Uterus (tissue), 4 donors: Measurements from ENCODE around the gene KIAA1328. TPM values are rescaled to one million over a fixed set of nuclear protein-coding genes. Genes with fewer than 3 reads are reported as not detected.

Experiments used
- DNase-seq, 2 donors: peaks; one replicate each; pipeline ENCODE4 v3.0.0-alpha.2; 2019 to 2020
- H3K27ac ChIP-seq, 2 donors: fragments of 200-600 bp; sonication (generic); 1 replicate in 1 of 2; 2 replicates in 1 of 2; pipeline ENCODE4 v1.5.1; 2016 to 2018
- H3K27me3 ChIP-seq, 2 donors: fragments of 200-600 bp; sonication (generic); one replicate each; pipeline ENCODE4 v1.5.1; 2018 to 2019; ENCODE audit warnings: control low read depth in 1 of 2
- H3K36me3 ChIP-seq, 2 donors: fragments of 200-600 bp; sonication (generic); one replicate each; pipeline ENCODE4 v1.5.1; 2019; ENCODE audit warnings: control low read depth in 1 of 2
- H3K4me1 ChIP-seq, 2 donors: fragments of 200-600 bp; sonication (generic); one replicate each; pipeline ENCODE4 v1.5.1; 2018 to 2019; ENCODE audit warnings: control low read depth in 1 of 2
- H3K4me3 ChIP-seq, 2 donors: fragments of 200-600 bp; sonication (generic); 1 replicate in 1 of 2; 2 replicates in 1 of 2; pipeline ENCODE4 v1.5.1; 2018 to 2019; ENCODE audit warnings: mild to moderate bottlenecking in 1 of 2
- H3K9me3 ChIP-seq, 2 donors: fragments of 200-600 bp; sonication (generic); one replicate each; pipeline ENCODE4 v1.5.1; 2019; ENCODE audit warnings: control low read depth in 1 of 2
- POLR2A ChIP-seq, 2 donors: fragments of 450-650 bp; IDR thresholded peaks; one replicate each; pipeline ENCODE4 v1.6.1; 2016; ENCODE audit warnings: antibody characterized with exemption in 2 of 2, mild to moderate bottlenecking in 1 of 2, moderate library complexity in 1 of 2
- intact Hi-C: fragments of 100-400 bp; cut with DNase I; formaldehyde crosslinking; loops from one replicate; pipeline ENCODE4 v1.15.1; 2023; ENCODE audit warnings: low total_unique reads
- total RNA-seq, 4 donors: library from RNA; depleted of rRNA in 3 of 4; stranded (reverse); fragments of >200 nt in 3 of 4; gene quantifications; one replicate each; pipeline versions ENCODE4 v1.1.0 to v1.2.4, GENCODE V29; 2014 to 2023
- TF ChIP-seq, protein P1 (sequence below), 4 experiments: fragments of 200-600 bp in 2 of 4; fragments of 450-650 bp in 2 of 4; sonication (generic) in 2 of 4; IDR thresholded peaks; one replicate each; pipeline ENCODE4 v1.5.1; 2016 to 2019; ENCODE audit warnings: antibody characterized with exemption in 4 of 4, mild to moderate bottlenecking in 2 of 4, moderate library complexity in 1 of 4
- donor health status: DM: yes; HTN: yes; CAD: no.

KIAA1328 gene
- total RNA-seq, 4 donors from 2014 or later, result 16.5 to 55.1 (median 31.7) TPM

DNA sequence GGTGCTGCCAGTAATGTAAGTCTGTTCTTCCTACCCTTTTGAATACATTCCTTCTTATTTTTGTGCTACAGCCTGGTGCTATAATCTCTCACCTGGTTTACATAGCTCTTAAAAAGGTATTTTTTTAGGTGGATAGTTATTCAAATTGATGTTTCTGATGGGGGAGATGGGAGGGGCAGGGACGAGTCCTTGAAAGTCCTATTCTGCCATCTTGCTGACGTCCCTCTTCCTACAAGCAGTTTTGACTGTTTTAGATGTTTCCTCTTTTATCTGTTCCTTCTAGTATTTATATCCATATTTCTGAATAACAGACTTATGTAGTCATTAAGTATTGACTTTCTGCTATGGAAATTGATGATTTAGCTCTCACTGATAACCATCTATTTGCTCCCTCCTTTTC is 256.4 kb downstream of the KIAA1328 start:
- H3K27me3 ChIP-seq, result no peaks in the 10 kb centered on the region
- H3K36me3 ChIP-seq, result no peaks in the 10 kb centered on the region
- no peak overlapping the region for H3K27ac ChIP-seq
- intact Hi-C loops, result no loop called here
- H3K4me1 ChIP-seq, result no peaks in the 10 kb centered on the region
- no peak for DNase-seq
- no peak overlapping the region for H3K4me3 ChIP-seq
- TF ChIP-seq POLR2A (IDR thresholded peaks at IDR 0.05), result no peak
- TF ChIP-seq, protein P1, sequence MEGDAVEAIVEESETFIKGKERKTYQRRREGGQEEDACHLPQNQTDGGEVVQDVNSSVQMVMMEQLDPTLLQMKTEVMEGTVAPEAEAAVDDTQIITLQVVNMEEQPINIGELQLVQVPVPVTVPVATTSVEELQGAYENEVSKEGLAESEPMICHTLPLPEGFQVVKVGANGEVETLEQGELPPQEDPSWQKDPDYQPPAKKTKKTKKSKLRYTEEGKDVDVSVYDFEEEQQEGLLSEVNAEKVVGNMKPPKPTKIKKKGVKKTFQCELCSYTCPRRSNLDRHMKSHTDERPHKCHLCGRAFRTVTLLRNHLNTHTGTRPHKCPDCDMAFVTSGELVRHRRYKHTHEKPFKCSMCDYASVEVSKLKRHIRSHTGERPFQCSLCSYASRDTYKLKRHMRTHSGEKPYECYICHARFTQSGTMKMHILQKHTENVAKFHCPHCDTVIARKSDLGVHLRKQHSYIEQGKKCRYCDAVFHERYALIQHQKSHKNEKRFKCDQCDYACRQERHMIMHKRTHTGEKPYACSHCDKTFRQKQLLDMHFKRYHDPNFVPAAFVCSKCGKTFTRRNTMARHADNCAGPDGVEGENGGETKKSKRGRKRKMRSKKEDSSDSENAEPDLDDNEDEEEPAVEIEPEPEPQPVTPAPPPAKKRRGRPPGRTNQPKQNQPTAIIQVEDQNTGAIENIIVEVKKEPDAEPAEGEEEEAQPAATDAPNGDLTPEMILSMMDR (IDR thresholded peaks at IDR 0.05), result no peak
- H3K9me3 ChIP-seq, result no peaks in the 10 kb centered on the region

DNA sequence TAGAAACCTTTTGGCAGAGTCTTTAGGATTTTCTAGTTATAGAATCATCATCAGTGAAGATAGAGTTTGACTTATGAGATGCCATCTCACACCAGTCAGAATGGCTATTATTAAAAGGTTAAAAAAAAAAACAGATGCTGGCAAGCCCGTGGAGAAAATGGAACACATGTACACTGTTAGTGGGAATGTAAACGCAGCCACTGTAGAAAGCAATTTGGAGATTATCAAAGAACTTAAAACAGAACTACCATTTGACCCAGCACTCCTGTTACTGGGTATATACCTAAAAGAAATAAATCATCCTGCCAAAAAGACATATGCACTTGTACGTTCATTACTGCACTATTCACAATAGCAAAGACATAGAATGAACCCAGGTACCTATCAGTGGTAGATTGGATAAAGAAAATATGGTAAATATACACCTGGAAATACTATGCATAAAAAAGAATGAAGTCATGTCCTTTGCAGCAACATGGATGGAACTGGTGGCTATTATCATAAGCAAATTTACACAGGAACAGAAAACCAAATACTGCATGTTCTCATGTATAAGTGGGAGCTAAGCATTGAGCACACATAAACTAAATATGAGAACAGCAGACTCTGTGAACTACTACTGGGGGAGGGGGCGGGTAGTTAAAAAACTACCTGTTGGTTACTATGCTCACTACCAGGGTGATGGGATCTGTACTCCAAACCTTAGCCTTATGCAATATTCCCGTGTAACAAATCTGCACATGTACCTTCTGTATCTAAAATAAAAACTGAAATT is 279.0 kb downstream of the KIAA1328 start:
- H3K9me3 ChIP-seq, result peaks cover 0 to 10% of the 10 kb centered on the region in 2 donors

DNA sequence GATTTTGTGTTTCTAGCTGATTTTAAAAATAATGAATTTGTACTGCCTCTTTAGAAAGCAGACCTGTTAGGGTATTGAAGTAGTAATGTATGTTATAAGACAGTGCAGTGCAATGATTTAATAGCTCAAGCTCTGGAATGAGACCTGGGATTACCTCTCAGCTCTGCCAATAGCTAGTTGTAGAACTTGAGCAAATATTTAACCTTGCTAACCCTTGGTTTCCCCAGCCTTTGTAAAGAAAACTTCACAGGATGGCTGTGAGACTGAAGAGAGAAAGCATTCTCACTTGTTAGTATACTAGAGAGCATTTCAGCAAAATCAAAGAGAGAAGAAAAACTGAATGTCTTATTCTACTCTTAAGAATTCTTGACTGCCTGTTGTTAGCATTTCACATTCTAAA is 293.9 kb downstream of the KIAA1328 start:
- Histone ChIP-seq H3K4me1 (no peaks in the 10 kb centered on the region), H3K27ac (no peak overlapping the region), H3K4me3 (no peak overlapping the region), H3K36me3 (no peaks in the 10 kb centered on the region), H3K9me3 (no peaks in the 10 kb centered on the region), H3K27me3 (no peaks in the 10 kb centered on the region)
- intact Hi-C loops, result no loop called here
- DNase-seq, result no peak
- no peak for TF ChIP-seq POLR2A (IDR thresholded peaks at IDR 0.05)
- TF ChIP-seq, protein P1 (IDR thresholded peaks at IDR 0.05), result no peak

More for the DNA sequence above, 279.0 kb downstream of the KIAA1328 start:
- TF ChIP-seq, protein P1 (IDR thresholded peaks at IDR 0.05), result no peak
- TF ChIP-seq POLR2A (IDR thresholded peaks at IDR 0.05), result no peak
- no peaks in the 10 kb centered on the region for H3K4me1 ChIP-seq
- no peaks in the 10 kb centered on the region for H3K36me3 ChIP-seq
- intact Hi-C loops, result no loop called here
- no peaks in the 10 kb centered on the region for H3K27me3 ChIP-seq
- H3K4me3 ChIP-seq, result no peak overlapping the region
- no peak overlapping the region for H3K27ac ChIP-seq
- no peak for DNase-seq

DNA sequence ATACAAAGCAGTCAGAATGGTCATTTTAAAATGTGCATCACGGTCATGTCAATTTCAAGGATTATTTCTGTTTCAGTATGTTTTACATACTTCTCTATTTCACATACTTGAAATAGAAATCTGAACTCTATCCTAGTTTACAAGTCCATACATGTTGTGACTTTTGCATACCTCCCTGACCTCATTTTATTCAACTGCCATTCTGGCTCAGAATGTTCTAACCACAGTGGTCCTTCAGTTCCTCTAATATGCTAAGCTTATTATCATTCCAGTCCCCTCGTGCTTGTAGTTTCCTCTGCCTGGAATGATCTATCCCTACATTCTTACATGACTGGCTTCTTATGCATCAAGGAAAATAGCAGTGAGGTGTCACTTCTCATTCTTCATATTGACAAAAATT is 295.6 kb downstream of the KIAA1328 start:
- no peaks in the 10 kb centered on the region for H3K36me3 ChIP-seq
- no peaks in the 10 kb centered on the region for H3K4me1 ChIP-seq
- no peak overlapping the region for H3K4me3 ChIP-seq
- DNase-seq, result no peak
- intact Hi-C loops, result no loop called here
- H3K27ac ChIP-seq, result no peak overlapping the region
- H3K27me3 ChIP-seq, result no peaks in the 10 kb centered on the region
- no peaks in the 10 kb centered on the region for H3K9me3 ChIP-seq
- TF ChIP-seq POLR2A (IDR thresholded peaks at IDR 0.05), result no peak
- TF ChIP-seq, protein P1 (IDR thresholded peaks at IDR 0.05), result no peak

DNA sequence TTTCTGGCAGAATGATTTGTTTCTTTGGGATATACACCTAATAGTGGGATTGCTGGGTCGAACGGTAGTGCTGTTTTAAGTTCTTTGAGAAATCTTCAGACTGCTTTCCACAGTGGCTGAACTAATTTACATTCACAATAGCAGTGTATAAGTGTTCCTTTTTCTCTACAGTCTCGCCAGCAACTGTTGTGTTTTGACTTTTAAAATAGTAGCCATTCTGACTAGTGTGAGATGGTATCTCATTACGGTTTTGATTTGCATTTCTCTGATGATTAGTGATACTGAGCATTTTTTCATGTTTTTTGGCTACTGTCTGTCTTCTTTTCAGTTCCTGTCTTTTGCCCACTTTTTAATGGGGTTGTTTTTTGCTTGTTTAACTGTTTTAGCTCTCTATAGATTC is 306.2 kb downstream of the KIAA1328 start:
- Histone ChIP-seq H3K27ac (no peak overlapping the region), H3K4me3 (no peak overlapping the region), H3K9me3 (no peaks in the 10 kb centered on the region), H3K27me3 (no peaks in the 10 kb centered on the region), H3K36me3 (no peaks in the 10 kb centered on the region), H3K4me1 (no peaks in the 10 kb centered on the region)
- intact Hi-C loops, result no loop called here
- no peak for TF ChIP-seq POLR2A (IDR thresholded peaks at IDR 0.05)
- TF ChIP-seq, protein P1 (IDR thresholded peaks at IDR 0.05), result no peak
- DNase-seq, result no peak
